ENCODE results near the gene PAOX.

Gene PAOX

DNA sequence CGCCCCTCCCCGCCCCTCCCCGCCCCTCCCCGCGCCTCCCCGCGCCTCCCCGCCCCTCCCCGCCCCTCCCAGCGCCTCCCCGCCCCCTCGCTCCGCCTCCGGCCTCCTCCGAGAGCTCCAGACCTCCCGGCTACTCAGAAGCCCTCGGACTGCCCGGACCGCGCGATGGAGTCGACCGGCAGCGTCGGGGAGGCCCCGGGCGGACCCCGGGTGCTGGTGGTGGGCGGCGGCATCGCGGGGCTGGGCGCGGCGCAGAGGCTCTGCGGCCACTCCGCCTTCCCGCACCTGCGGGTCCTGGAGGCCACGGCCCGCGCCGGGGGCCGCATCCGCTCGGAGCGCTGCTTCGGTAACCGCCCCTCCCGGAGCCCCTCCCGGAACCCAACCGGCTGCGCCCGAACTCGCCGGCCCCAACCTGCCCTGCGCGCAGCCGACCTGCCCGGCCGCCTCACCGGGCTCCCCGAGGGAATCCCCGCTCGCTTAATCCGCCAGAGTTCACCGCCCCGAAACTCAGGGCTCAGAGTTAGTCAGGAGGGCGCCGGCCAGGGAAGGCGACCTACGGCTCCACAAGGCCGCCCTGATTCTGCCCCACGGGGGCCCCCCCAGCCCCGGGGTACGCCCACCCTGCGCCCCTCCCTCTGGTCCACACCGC is at the start of gene PAOX:
PAOX (plus strand) TSS at position 111 of the 649 bp plus-strand sequence; CDS start at position 166, 55 bp downstream.
- H3K9me3 ChIP-seq (ENCODE audit: control insufficient read depth in 2 of 2, low read length in 2 of 2) = no peaks in the 10 kb centered on the region
- H3K27me3 ChIP-seq (ENCODE audit: control insufficient read depth in 1 of 2, insufficient read depth in 2 of 2, low read length in 2 of 2) = no peaks in the 10 kb centered on the region
- peaks cover 17% of the 10 kb centered on the region for H3K4me1 ChIP-seq (ENCODE audit: control insufficient read depth, insufficient read depth, low read length)
- peak within 1 kb of the TSS; percentile 18 for H3K27ac ChIP-seq (ENCODE audit: low read length)
- H3K9ac ChIP-seq (ENCODE audit: low read length in 2 of 2) = peak within 1 kb of the TSS; percentile 64
- H3K4me3 ChIP-seq (ENCODE audit: low read length in 2 of 2) = peak within 1 kb of the TSS; percentile 87 to 88
- H3K36me3 ChIP-seq (ENCODE audit: control insufficient read depth in 2 of 2, insufficient read depth in 2 of 2, low read length in 2 of 2) = peaks cover 0 to 4% of the 10 kb centered on the region in 2 donors

DNA sequence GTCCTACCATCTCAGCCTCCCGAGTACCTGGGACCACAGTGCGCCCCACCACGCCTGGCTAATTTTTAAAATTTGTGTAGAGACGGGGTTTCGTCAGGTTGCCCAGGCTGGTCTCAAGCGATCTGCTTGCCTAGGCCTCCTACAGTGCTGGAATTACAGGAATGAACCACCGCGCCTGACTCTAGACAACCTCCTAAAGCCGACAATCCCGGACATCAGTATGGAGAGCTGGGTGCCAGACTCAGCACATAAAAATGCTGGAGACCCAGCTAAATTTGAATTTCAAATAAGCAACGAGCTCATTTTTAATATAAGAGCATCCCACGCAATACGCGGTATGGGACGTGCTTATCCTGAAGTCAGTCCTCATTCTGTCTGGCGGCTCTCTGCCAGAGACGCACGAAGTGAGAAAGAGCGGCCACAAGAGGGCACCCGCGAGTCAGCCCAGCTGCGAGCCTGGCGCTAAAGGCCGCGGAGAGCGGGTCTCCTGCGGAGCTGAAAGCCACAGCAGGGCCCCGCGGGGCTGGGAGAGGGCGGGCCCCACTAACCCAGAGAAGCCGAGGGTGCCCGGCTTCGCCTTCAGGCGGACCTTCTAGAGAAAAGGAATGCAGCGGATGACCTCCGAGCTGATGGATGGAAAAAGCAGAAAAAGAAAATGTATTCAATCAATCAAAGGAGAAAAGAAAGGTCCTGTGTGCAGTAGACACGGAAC is 49.4 kb upstream of the PAOX start:
- peaks cover 62 to 76% of the 10 kb centered on the region in 2 donors for H3K27me3 ChIP-seq (ENCODE audit: control insufficient read depth in 1 of 2, insufficient read depth in 2 of 2, low read length in 2 of 2)
- no peak overlapping the region for H3K9ac ChIP-seq (ENCODE audit: low read length in 2 of 2)
- H3K4me1 ChIP-seq (ENCODE audit: control insufficient read depth, insufficient read depth, low read length) = peaks cover 22% of the 10 kb centered on the region
- H3K4me3 ChIP-seq (ENCODE audit: low read length in 2 of 2) = peak overlapping the region; percentile 44 to 59
- H3K36me3 ChIP-seq (ENCODE audit: control insufficient read depth in 2 of 2, insufficient read depth in 2 of 2, low read length in 2 of 2) = no peaks in the 10 kb centered on the region
- no peak overlapping the region for H3K27ac ChIP-seq (ENCODE audit: low read length)
- H3K9me3 ChIP-seq (ENCODE audit: control insufficient read depth in 2 of 2, low read length in 2 of 2) = no peaks in the 10 kb centered on the region

DNA sequence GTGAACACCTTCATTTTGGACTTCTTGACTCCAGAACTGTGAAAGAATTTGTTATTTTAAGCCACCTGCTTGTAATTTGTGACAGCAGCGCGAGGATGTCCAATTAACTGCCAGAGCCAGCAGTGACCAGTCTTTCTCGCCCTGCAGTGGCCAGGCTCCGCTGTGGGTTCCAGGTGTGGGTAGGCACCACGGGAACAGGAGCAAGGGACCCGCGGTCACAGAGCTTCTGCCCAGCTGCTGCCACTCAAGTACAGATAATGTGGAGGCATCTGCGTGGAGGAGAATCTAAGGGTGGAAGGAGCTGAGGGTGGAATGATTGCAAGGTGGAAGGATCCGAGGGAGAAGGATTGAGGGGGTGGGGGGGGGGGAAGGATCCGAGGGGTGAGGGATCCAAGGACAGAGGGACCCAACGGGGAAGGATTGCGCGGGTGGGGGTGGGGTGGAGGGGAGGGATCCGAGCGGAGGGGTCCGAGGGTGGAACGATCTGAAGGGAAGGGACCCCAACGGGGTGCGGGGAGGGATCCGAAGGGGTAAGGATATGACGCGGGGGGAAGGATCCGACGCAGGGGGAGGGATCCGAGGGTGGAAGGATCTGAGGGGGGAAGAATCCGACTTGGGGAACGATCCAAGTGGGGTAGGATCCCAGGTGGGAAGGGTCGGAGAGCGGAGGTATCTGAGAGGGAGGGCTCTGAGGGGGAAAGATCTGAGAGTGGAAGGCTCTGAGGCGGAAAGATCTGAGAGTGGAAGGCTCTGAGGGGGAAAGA is 45.9 kb upstream of the PAOX start:
- Histone ChIP-seq H3K9ac (ENCODE audit: low read length in 2 of 2) (no peak overlapping the region), H3K27ac (ENCODE audit: low read length) (no peak overlapping the region), H3K4me1 (ENCODE audit: control insufficient read depth, insufficient read depth, low read length) (peaks cover 25% of the 10 kb centered on the region), H3K4me3 (ENCODE audit: low read length in 2 of 2) (no peak overlapping the region), H3K36me3 (ENCODE audit: control insufficient read depth in 2 of 2, insufficient read depth in 2 of 2, low read length in 2 of 2) (no peaks in the 10 kb centered on the region), H3K9me3 (ENCODE audit: control insufficient read depth in 2 of 2, low read length in 2 of 2) (no peaks in the 10 kb centered on the region), H3K27me3 (ENCODE audit: control insufficient read depth in 1 of 2, insufficient read depth in 2 of 2, low read length in 2 of 2) (peaks cover 62 to 72% of the 10 kb centered on the region in 2 donors)

DNA sequence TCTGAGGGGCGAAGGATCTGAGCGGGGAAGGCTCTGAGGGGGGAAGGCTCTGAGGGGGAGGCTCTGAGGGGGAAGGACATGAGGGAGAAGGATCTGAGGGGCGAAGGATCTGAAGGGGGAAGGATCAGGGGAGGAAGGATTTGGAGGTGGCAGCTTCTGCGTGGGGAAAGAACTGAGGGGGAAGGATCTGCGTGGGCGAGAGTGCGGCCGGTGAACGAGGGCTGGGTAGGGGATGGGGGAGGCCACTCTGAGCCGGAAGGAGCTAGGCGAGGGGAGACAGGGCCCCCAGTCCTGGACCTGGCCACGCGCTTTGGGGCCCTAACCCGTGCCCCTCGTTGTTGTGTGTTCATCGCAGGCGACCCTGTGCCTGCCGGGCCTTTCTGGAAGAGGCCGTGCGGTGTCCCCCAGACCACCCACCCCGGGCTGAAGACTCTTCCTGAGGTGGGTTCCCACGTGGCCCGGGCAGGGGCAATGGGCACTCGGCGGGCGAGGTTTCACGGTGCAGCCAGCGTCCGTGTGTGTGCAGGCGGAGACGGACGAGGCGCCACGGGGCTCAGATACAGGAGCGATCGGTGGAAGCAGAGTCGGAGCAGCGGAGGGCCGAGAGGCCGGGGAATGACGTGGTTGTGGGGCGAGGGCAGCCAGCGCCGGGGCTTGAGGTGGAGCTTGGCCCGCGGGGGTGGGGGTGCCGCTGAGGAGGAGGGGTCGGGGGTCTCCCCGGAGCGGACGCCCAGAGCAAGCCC is 44.4 kb upstream of the PAOX start:
- no peak overlapping the region for H3K9ac ChIP-seq (ENCODE audit: low read length in 2 of 2)
- no peaks in the 10 kb centered on the region for H3K9me3 ChIP-seq (ENCODE audit: control insufficient read depth in 2 of 2, low read length in 2 of 2)
- no peak overlapping the region for H3K27ac ChIP-seq (ENCODE audit: low read length)
- H3K27me3 ChIP-seq (ENCODE audit: control insufficient read depth in 1 of 2, insufficient read depth in 2 of 2, low read length in 2 of 2) = peaks cover 62 to 64% of the 10 kb centered on the region in 2 donors
- peak overlapping the region; percentile 12 to 63 for H3K4me3 ChIP-seq (ENCODE audit: low read length in 2 of 2)
- no peaks in the 10 kb centered on the region for H3K36me3 ChIP-seq (ENCODE audit: control insufficient read depth in 2 of 2, insufficient read depth in 2 of 2, low read length in 2 of 2)
- peaks cover 25% of the 10 kb centered on the region for H3K4me1 ChIP-seq (ENCODE audit: control insufficient read depth, insufficient read depth, low read length)

DNA sequence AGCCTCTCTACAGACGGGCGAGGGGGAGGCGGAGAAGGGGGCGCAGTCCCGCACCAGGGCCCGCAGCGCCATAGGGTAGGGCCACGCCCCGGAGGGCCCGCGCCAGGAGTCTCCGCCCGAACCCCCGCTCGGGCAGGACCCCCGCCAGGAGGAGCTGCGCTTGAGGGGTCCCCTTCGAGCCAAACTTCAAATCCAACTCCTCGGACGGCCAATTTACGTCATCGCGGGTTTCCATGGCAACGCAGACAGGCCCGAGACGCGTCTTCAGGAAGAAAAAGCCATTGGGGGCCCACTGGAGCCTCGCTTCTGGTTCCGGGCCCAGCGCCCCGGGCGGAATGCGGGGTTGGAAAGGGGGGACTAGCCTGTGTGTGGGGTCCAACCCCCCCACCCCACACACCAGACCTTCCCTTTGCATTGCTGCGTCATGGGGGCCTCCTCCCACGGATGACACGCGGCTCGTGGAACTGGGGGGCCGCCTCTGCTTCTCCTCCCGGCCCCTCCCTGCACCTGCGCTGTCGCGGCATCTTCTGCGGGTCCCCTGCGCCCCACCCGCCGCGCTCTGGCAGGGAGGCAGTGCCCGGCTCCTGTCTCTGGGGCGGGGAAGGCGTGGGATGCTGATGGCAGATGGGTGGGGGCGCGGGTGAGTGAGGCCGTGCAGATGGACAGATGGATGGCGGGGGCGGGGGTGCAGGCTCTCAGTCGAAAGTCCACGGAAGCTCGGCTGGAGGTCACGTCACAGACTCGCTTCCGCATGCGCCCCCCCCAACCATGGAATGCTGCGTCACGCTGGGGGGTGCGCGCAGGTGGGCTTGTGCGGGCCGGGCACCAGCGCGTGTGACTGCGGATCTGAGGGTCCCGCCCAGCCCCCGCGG is 43.6 kb upstream of the PAOX start:
- H3K9ac ChIP-seq (ENCODE audit: low read length in 2 of 2) = no peak overlapping the region
- peaks cover 66% of the 10 kb centered on the region in 2 donors for H3K27me3 ChIP-seq (ENCODE audit: control insufficient read depth in 1 of 2, insufficient read depth in 2 of 2, low read length in 2 of 2)
- H3K9me3 ChIP-seq (ENCODE audit: control insufficient read depth in 2 of 2, low read length in 2 of 2) = no peaks in the 10 kb centered on the region
- H3K4me1 ChIP-seq (ENCODE audit: control insufficient read depth, insufficient read depth, low read length) = peaks cover 21% of the 10 kb centered on the region
- no peaks in the 10 kb centered on the region for H3K36me3 ChIP-seq (ENCODE audit: control insufficient read depth in 2 of 2, insufficient read depth in 2 of 2, low read length in 2 of 2)
- peak overlapping the region; percentile 49 to 63 for H3K4me3 ChIP-seq (ENCODE audit: low read length in 2 of 2)
- H3K27ac ChIP-seq (ENCODE audit: low read length) = no peak overlapping the region

DNA sequence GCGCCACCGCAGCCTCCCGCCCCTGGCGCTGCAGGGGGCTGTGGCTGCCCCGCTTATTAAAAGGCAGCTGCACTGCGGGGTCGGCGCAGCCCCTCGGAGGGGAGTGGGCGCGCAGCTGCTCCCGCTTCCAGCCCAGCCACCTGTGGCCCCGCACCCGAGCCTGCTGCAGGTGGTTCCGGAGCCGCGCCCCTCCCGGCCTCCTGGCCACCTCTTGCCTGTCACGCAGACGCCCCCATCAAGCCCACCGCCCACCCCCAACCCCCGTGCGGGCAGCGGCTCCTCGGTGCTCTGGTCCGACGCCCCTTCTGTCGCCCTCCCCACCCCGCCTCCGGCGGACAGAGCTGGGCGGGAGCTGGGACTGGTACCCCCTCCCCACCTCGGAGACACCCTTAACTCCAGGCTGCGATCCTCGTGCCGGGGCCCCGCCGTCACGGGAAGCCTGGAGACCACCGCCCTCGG is 42.9 kb upstream of the PAOX start:
- H3K36me3 ChIP-seq (ENCODE audit: control insufficient read depth in 2 of 2, insufficient read depth in 2 of 2, low read length in 2 of 2) = no peaks in the 10 kb centered on the region
- peaks cover 62 to 66% of the 10 kb centered on the region in 2 donors for H3K27me3 ChIP-seq (ENCODE audit: control insufficient read depth in 1 of 2, insufficient read depth in 2 of 2, low read length in 2 of 2)
- H3K4me3 ChIP-seq (ENCODE audit: low read length in 2 of 2) = peak overlapping the region in 1 of 2 donors; percentile 8
- no peak overlapping the region for H3K9ac ChIP-seq (ENCODE audit: low read length in 2 of 2)
- H3K27ac ChIP-seq (ENCODE audit: low read length) = no peak overlapping the region
- no peaks in the 10 kb centered on the region for H3K9me3 ChIP-seq (ENCODE audit: control insufficient read depth in 2 of 2, low read length in 2 of 2)
- H3K4me1 ChIP-seq (ENCODE audit: control insufficient read depth, insufficient read depth, low read length) = peaks cover 21% of the 10 kb centered on the region

DNA sequence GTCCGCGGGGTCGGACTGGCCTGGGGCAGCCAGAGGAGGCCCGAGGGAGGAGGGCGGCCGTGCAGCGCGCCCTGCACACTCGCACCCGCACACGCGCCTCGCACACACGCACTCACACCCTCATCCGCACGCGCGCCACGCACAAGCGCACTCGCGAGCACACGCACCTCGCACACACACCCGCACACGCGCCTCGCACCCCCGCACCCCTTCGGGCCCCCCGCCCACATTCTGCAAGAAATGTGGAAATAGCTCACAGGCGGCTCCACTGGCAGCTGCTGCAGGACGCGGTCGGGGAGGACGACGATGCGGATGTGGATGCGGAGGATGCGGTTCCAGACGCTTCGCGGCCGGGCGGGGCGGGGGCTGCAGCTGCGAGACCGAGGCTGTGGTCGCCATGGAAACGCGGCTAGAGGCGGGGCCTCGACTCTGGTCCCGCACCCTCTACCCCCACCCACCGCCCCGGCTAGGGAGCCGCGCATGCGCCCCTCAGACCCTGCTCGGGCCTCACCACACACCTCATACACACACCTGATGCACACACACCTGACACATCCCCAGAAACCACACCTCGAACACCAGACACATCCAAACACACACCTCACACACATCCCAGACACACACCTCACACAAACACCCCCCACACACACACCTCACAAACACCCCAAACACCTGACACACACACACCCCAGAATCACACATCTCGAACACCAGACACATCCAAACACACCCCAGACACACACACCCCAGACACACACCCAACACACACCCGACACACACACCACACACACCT is 42.3 kb upstream of the PAOX start, which contains the start of gene CALY:
CALY (minus strand) TSS at position 320 of the 793 bp plus-strand sequence. CDS start 7,907 bp downstream, outside the sequence.
- Histone ChIP-seq H3K4me1 (ENCODE audit: control insufficient read depth, insufficient read depth, low read length) (peaks cover 21% of the 10 kb centered on the region), H3K9me3 (ENCODE audit: control insufficient read depth in 2 of 2, low read length in 2 of 2) (no peaks in the 10 kb centered on the region), H3K36me3 (ENCODE audit: control insufficient read depth in 2 of 2, insufficient read depth in 2 of 2, low read length in 2 of 2) (no peaks in the 10 kb centered on the region), H3K9ac (ENCODE audit: low read length in 2 of 2) (no peak within 1 kb of the TSS), H3K27ac (ENCODE audit: low read length) (no peak within 1 kb of the TSS), H3K27me3 (ENCODE audit: control insufficient read depth in 1 of 2, insufficient read depth in 2 of 2, low read length in 2 of 2) (peaks cover 58 to 62% of the 10 kb centered on the region in 2 donors), H3K4me3 (ENCODE audit: low read length in 2 of 2) (peak within 1 kb of the TSS; percentile 49 to 63)

DNA sequence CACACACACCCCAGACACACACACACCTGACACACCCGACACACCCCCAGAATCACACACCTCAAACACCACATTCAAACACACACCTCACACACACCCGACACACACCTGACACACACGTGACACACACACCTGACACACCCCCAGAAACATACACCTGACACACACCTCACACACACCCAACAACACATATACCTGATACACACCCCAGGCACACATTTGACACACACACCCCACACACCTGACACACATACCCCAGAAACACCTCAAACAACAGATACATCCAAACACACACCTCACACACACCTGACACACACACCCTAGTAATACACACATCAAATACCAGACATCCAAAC is 41.7 kb upstream of the PAOX start:
- Histone ChIP-seq H3K4me1 (ENCODE audit: control insufficient read depth, insufficient read depth, low read length) (peaks cover 21% of the 10 kb centered on the region), H3K9me3 (ENCODE audit: control insufficient read depth in 2 of 2, low read length in 2 of 2) (no peaks in the 10 kb centered on the region), H3K36me3 (ENCODE audit: control insufficient read depth in 2 of 2, insufficient read depth in 2 of 2, low read length in 2 of 2) (no peaks in the 10 kb centered on the region), H3K9ac (ENCODE audit: low read length in 2 of 2) (no peak overlapping the region), H3K27me3 (ENCODE audit: control insufficient read depth in 1 of 2, insufficient read depth in 2 of 2, low read length in 2 of 2) (peaks cover 54 to 56% of the 10 kb centered on the region in 2 donors), H3K27ac (ENCODE audit: low read length) (no peak overlapping the region), H3K4me3 (ENCODE audit: low read length in 2 of 2) (no peak overlapping the region)
